Activated effector memory CD4-positive, alpha-beta T cell treated with Interleukin-2 at 50 U/mL for 16 hours (primary cell): Measurements from ENCODE around the gene CLN6.
"Not testable (repeated sequence)": the region's sequence is repeated elsewhere in the genome, so short reads cannot be mapped to it uniquely, and the experiment has no call there.

ENCODE experiments used
- DNase-seq: peaks from one replicate; pipeline ENCODE4 v3.0.0-alpha.2; 2020

The CLN6 gene

DNA sequence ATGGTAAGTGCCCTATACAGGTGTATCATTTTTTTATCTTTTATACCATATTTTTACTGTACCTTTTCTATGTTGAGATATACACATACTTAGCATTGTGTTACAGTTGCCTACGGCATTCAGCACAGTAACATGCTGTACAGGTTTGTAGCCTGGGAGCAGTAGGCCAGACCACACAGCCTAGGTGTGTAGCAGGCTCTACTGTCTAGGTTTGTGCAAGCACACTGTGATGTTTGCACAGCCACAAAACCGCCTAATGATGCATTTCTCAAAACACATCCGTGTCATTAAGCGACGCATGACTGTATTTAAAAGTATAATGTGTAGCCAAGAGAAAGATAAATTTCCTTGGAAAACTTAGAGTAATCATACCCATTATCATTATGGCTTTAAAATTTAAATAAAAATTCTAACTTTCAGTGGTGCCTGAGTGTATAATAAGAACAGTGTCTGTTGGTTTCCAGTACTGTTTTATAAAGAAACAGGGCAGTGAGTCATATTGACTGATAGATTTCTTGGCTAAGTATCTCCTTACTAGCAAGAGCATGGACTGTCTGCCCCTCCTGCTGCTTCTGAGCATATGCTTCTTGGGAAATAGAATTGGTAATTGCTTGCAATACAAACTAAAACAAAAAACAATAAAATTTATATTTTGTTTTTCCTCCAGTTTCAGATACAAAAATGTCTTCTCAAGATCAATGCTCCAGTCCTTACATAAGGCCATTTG lies 42.7 kb downstream of the CLN6 start:
- DNase-seq, result no peak

DNA sequence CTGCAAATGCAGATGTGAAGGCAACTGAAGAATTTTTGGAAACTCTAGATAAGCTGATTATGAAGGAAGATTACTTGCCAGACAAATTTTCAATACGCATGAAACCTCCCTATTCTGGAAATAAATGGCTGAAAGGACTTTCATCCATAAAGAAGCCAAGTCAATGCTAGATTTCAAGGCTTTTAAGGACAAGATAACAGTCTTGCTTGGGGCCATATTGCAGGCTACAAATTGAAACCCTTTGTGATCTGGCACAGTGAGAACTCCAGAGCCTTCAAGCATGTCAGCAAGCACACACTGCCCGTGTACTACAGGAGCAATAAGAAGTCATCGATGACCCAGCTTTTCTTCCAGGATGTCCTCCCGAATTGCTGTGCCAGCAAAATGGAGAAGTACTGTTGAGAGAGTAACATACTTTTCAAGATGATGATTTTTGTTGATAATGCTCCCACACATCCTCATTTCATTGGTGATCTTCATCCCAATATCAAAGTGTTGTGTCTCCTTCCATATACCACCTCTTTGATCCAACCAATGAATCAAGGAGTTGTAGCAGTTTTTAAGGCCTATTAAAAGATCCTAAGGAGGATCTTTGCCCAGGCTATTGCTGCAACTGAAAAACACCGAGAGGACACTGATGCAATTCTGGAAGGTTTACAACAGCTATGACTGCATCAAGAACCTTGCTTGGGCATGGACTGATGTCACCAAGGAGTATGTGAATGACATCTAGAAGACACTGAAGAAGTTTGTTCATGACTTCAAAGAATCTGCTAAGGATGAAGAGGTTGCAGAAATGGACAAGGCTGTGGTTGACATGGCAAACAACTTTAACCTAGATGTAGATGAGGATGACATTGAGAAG lies 44.7 kb downstream of the CLN6 start:
- DNase-seq, result no peak

DNA sequence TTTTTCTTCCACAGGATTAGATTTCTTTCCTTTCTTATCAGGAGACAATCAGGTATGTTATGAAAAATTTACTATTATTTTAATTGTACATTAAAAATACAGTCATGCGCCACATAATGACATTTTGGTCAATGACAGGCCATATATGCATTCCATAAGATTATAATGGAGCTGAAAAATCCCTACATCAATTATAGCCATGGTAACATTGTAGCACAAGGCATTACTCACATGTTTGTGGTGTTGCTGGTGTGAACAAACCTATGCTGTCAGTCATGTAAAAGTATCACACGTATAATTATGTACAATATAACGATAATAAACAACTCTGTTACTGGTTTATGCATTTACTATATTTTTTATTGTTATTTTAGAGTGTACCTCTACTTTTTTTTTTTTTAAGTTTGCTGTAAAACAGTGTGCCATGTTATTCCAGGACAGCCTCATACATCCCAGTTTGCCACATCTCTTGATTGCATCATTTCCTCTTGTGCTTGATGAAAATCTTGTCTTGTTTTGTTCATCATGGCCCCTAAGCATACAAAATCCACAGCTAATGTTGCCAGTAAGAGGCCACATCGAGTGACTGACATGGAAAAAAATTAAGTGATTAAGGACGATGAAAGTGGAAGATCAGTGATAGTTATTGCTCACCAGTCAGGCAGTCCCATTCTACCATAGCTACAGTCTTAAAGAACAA lies 45.8 kb downstream of the CLN6 start:
- no peak for DNase-seq

DNA sequence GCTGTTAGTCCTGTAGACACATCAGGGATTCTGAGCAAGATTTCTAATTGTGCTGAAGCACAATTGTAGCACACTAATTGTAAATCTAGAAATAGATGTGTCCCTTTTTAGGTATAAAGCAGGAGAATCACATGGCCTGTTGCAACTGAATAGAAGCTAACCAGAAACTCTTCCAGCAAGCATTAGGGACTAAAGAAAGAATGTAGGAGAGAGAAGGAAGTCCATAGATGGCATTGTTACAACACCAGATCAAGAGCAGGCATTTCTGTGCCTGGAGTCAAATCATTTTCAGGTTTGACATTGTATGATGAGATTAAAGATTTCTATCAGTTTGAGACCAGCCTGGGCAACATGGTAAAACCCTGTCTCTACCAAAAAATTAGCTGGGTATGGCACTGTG lies 51.8 kb downstream of the CLN6 start:
- DNase-seq, result no peak

DNA sequence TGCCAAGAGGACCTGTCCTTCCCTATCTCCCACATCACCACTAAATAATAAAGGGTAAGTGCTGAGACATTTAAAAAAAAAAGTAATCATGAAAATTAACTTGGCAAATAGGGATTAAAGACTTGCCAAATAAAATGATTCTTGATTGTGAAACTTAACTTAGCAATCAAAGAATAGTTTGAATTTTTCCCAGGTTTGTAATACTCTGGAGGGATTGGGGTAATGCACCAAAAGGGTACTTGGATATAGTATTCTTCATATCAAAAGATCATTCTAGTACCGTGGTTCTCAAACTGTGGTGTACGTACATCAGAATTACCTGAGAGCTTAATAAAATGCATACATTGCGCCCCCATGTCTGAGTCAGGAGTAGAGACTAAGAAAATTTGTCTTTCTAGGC lies 52.9 kb downstream of the CLN6 start:
- no peak for DNase-seq

DNA sequence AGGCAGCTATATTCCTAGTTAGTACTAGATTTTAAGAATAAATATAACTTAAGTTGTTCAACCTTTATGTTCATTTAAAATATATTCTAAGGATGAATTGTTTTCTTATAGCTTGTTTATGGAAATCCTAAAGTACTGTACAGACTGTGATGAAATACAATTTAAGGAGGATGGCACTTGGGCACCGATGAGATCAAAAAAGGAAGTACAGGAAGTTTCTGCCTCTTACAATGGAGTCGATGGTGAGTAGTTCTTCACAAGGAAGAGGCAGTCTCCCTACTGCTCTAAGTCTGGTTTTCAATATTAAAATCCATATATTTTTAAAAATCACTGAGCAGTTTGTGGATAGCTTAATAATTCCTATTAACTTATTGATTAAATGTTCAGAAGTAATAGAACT lies 54.0 kb downstream of the CLN6 start:
- no peak for DNase-seq

DNA sequence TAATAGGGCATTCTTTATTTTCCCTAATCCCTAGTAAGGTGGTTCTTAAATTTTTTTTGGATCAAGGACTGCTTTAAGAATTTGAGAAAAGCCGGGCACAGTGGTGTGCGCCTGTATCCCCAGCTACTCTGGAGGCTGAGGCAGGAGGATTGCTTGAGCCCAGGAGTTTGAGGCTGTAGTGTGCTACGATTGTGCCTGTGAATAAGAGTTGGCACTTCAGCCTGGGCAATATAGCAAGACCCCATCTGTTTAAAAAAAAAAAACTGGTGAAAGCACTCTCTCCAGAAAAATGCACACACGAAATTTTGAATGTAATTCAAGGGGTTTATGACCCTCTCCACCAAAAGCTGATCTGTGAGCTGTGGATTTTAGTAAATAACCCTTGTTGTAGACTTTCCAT lies 56.4 kb downstream of the CLN6 start:
- DNase-seq, result no peak

DNA sequence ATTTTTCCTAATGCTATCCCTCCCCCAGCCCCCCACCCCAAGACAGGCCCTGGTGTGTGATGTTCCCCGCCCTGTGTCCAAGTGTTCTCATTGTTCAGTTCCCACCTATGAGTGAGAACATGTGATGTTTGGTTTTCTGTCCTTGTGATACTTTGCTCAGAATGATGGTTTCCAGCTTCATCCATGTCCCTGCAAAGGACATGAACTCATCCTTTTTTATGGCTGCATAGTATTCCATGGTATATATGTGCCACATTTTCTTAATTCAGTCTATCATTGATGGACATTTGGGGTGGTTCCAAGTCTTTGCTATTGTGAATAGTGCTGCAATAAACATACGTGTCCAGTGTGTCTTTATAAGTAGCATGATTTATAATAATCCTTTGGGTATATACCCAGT lies 57.5 kb downstream of the CLN6 start:
- not testable (repeated sequence) for DNase-seq

DNA sequence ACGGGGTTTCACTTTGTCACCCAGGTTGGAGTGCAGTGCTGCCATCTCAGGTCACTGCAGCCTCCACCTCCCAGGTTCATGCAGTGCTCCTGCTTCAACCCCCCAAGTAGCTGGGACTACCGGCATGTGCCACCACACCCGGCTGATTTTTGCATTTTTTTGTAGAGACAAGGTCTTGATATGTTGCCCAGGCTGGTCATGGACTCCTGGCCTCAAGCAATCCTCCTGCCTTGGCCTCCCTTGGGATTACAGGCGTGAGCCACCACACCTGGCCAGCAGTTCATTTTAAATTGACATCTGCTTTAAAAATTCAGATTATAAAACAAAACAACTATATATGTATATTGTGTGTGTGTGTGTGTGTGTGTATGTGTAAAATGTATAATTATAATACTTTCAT lies 62.7 kb downstream of the CLN6 start:
- no peak for DNase-seq

DNA sequence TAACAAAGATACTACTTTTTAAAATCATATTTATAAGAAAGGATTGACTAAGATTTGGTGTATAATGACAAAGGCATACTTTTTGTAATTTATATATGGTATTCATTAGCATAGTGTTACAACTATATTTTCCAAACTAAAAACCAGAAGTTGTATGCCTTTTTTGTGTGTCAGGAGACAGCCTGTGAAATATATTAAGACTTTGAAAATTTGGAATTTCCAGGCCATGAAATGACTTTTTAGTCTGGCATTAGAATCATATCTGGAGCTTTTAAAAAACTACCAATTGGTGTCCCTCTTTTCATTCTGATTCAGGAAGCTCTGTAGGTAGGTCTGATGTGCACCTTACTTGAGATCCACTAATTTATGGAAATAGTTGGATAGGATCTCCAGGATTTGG lies 66.3 kb downstream of the CLN6 start:
- DNase-seq, result no peak

DNA sequence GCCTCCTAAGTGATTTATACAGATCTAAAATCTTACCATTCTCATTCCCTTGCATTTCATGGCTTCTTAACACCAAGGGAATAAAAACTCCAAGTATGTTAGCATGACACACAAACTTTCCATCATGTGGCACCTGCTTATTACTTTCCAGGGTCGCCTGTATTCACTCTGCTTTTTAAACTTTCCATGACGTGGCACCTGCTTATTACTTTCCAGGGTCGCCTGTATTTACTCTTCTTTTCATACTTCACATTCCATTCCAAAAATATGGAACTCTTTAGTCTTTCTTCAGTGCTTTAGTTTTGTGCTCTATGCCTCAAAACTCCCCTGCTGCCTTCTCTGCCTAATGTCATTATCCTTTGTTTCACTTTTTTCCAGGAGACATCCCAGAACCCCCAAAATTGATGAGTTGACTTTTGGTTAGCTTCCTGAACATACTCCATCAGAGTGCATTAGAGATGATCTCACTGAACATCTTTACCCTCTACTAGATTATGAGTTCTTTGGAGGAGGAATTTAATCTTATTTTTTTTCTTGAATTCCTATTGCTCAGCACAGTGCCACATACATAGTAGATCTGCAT lies 71.4 kb downstream of the CLN6 start:
- no peak for DNase-seq

DNA sequence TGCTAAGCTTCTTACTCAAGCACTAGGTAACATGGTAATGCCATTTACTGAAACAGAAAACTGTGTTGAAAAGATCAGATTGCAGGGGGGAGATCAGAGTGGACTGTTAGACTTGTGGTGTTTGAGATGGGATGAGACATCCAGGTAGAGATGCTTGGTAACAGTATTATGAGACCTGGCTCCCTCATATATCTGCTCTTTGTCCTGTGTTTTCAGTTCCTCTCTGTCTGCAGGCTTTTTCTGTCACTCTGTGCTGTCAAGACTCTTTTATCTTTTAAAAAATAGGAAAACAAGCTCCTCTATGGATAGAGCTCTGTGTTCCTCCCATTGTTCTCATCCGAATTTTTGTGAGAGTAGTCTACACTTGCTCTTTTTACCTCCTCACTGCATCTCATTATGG lies 72.5 kb downstream of the CLN6 start:
- no peak for DNase-seq
